Measurements from ENCODE around the gene GFOD2. TPM values are rescaled to one million over a fixed set of nuclear protein-coding genes. Genes with fewer than 3 reads are reported as not detected.

GFOD2 gene
- total and polyA plus RNA-seq, 11 donors, result 6.5 to 15.4 (median 9.8) TPM

DNA sequence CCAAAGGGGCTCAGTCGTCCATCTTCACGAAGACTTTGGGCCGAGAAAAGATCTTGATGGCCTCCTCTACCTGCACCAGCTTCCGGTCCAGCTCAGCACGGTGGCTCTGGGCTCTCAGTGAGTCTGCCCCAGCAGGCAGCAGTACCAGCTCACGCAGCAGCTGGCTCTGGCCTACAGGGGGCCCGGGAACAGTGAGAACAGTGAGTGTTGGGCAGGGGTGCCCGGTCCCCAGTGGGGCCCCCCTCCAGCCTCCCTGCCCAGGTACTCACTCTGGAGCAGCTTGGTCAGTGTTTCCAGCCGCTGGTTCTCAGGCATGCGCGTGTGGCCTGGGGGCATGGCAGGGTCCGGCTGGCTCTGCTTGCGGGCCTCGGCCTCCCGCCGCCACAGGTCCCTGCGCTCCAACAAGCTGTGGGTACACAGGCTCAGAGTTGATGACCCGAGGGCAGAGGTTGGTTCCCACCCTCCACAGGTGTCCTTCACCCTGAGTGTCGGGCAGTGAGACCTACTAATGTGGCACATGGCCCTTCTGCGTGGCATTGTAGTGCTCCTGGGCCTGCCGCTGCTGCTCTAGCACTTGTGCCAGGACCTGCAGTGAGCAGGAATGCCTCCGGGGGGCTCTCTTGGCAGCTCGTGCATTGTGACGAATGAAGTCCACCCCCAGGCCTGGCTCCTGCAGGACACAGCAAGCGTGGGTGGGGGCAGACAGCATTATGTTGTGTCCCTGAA, 55.8 kb downstream of the GFOD2 start:
- intact Hi-C loops (cut with DNase I), result loop anchor here in 1 of 10 donors (10.0 kb wide), 1 partner anchor 171 kb away; no protein-coding TSS in a partner anchor
- peak in 2 of 5 donors; percentile 27 to 32 for DNase-seq
- H3K4me1 ChIP-seq, result peaks cover 4 to 49% (median 39%) of the 10 kb centered on the region in 12 donors
- WGBS, 4 donors, result 66 to 84% (median 83%) methylated on average over 10 to 25 of the region's 25 CpGs
- no peak overlapping the region for H3K4me3 ChIP-seq
- H3K36me3 ChIP-seq, result peaks cover 0 to 18% (median 0%) of the 10 kb centered on the region in 9 donors
- TF ChIP-seq, protein P1, sequence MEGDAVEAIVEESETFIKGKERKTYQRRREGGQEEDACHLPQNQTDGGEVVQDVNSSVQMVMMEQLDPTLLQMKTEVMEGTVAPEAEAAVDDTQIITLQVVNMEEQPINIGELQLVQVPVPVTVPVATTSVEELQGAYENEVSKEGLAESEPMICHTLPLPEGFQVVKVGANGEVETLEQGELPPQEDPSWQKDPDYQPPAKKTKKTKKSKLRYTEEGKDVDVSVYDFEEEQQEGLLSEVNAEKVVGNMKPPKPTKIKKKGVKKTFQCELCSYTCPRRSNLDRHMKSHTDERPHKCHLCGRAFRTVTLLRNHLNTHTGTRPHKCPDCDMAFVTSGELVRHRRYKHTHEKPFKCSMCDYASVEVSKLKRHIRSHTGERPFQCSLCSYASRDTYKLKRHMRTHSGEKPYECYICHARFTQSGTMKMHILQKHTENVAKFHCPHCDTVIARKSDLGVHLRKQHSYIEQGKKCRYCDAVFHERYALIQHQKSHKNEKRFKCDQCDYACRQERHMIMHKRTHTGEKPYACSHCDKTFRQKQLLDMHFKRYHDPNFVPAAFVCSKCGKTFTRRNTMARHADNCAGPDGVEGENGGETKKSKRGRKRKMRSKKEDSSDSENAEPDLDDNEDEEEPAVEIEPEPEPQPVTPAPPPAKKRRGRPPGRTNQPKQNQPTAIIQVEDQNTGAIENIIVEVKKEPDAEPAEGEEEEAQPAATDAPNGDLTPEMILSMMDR (IDR thresholded peaks at IDR 0.05), result peak in 1 of 12 donors; percentile 18
- no peak for TF ChIP-seq POLR2A (IDR thresholded peaks at IDR 0.05)
- H3K27me3 ChIP-seq, result no peaks in the 10 kb centered on the region
- H3K27ac ChIP-seq, result no peak overlapping the region
- no peak for ATAC-seq
- H3K9me3 ChIP-seq, result no peaks in the 10 kb centered on the region

DNA sequence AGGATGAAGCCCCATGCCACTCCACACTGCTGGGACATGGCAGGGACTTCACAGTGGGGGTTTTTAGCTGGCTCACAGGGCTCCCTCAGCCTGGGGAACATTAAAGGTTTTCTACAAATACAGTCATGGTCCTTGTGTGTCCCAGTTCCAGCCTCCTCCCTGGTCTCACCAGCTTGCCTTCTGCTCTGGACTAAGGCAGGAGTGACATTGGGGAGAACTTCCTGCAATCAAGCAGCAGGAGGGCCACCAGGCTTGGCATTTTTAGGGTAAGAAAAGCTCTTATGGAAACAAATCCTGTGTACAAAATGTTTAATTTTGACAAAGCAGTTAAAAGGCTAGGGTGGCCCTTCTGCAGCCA, 56.5 kb downstream of the GFOD2 start:
- intact Hi-C loops (cut with DNase I), result loop anchor here in 1 of 10 donors (10.0 kb wide), 1 partner anchor 172 kb away; no protein-coding TSS in a partner anchor
- Histone ChIP-seq H3K36me3 (peaks cover 0 to 21% (median 0%) of the 10 kb centered on the region in 9 donors), H3K4me1 (peaks cover 4 to 42% (median 34%) of the 10 kb centered on the region in 12 donors), H3K27me3 (no peaks in the 10 kb centered on the region), H3K27ac (no peak overlapping the region), H3K9me3 (no peaks in the 10 kb centered on the region), H3K4me3 (no peak overlapping the region)
- TF ChIP-seq, protein P1 (IDR thresholded peaks at IDR 0.05), result no peak
- no peak for ATAC-seq
- peak in 1 of 5 donors; percentile 9 for DNase-seq

DNA sequence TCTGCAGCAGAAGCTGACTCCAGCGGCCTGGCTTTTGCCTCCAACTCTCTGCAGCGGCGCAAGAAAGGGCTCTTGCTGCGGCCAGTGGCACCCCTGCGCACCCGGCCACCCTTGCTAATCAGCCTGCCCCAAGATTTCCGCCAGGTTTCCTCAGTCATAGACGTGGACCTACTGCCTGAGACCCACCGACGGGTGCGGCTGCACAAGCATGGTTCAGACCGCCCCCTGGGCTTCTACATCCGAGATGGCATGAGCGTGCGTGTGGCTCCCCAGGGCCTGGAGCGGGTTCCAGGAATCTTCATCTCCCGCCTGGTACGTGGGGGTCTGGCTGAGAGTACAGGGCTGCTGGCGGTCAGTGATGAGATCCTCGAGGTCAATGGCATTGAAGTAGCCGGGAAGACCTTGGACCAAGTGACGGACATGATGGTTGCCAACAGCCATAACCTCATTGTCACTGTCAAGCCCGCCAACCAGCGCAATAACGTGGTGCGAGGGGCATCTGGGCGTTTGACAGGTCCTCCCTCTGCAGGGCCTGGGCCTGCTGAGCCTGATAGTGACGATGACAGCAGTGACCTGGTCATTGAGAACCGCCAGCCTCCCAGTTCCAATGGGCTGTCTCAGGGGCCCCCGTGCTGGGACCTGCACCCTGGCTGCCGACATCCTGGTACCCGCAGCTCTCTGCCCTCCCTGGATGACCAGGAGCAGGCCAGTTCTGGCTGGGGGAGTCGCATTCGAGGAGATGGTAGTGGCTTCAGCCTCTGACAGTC, 57.0 kb downstream of the GFOD2 start:
- no peak for ATAC-seq
- Histone ChIP-seq H3K27ac (no peak overlapping the region), H3K9me3 (no peaks in the 10 kb centered on the region), H3K4me1 (peaks cover 4 to 36% (median 29%) of the 10 kb centered on the region in 12 donors), H3K36me3 (peaks cover 0 to 21% (median 0%) of the 10 kb centered on the region in 9 donors), H3K27me3 (no peaks in the 10 kb centered on the region), H3K4me3 (no peak overlapping the region)
- DNase-seq, result peak in 2 of 5 donors; percentile 17 to 29
- no peak for TF ChIP-seq POLR2A (IDR thresholded peaks at IDR 0.05)
- TF ChIP-seq, protein P1 (IDR thresholded peaks at IDR 0.05), result no peak
- intact Hi-C loops (cut with DNase I), result loop anchor here in 2 of 10 donors (2.0 to 10.0 kb wide), 2 partner anchors 99 to 173 kb away; partner anchors contain the start of gene CTCF (in 1 of the 2)
- 91 to 95% (median 95%) methylated on average over 12 to 34 of the region's 34 CpGs for WGBS, 4 donors

Data from heart left ventricle (tissue), 16 donors.